GM18502 (cell line): Measurements from ENCODE around the gene HOXB13.

Source experiments
- ATAC-seq: cut with Tn5 transposase; IDR thresholded peaks from one replicate; pipeline ENCODE4 v1.9.1; 2021; ENCODE audit warnings: mild to moderate bottlenecking; ENCODE audit not compliant: unreplicated experiment, poor library complexity

Gene HOXB13

GRCh38 chr17:48749621-48750553 is 21.3 kb upstream of the HOXB13 start:
- no peak for ATAC-seq

- ATAC-seq: no peak
Measured at GRCh38 chr17:48748718-48749566, 20.4 kb upstream of the HOXB13 start.

GRCh38 chr17:48747445-48748363 is 19.2 kb upstream of the HOXB13 start:
- no peak for ATAC-seq

- ATAC-seq: no peak
Measured at GRCh38 chr17:48746916-48747444, 18.4 kb upstream of the HOXB13 start.

GRCh38 chr17:48745381-48746275 is 17.1 kb upstream of the HOXB13 start:
- no peak for ATAC-seq

- no peak for ATAC-seq
Measured at GRCh38 chr17:48740537-48740936, 12.0 kb upstream of the HOXB13 start.

- no peak for ATAC-seq
Measured at GRCh38 chr17:48738803-48739526, 10.4 kb upstream of the HOXB13 start.

GRCh38 chr17:48738424-48738802 is 9.9 kb upstream of the HOXB13 start:
- ATAC-seq: no peak

- no peak for ATAC-seq
Measured at GRCh38 chr17:48737330-48738043, 8.9 kb upstream of the HOXB13 start.

- ATAC-seq: no peak
Measured at GRCh38 chr17:48735062-48735351, 6.5 kb upstream of the HOXB13 start.

GRCh38 chr17:48734333-48735061 is 5.9 kb upstream of the HOXB13 start:
- ATAC-seq: no peak

GRCh38 chr17:48733632-48734328 is 5.2 kb upstream of the HOXB13 start:
- ATAC-seq: no peak

- no peak for ATAC-seq
Measured at GRCh38 chr17:48732688-48733629, 4.4 kb upstream of the HOXB13 start.

GRCh38 chr17:48731355-48731754 is 2.8 kb upstream of the HOXB13 start:
- ATAC-seq: no peak

GRCh38 chr17:48730240-48730550 is 1.6 kb upstream of the HOXB13 start:
- ATAC-seq: no peak
